IMR-90 (cell line): Measurements from ENCODE around the gene ELMO1. TPM values are rescaled to one million over a fixed set of nuclear protein-coding genes. Genes with fewer than 3 reads are reported as not detected.

Source experiments
- ATAC-seq: fragments of 200-7000 bp; cut with Tn5 transposase; 2 replicates; pipeline ENCODE4 v1.9.1; 2020; ENCODE audit warnings: low read depth, mild to moderate bottlenecking, moderate library complexity
- BruUV-seq: library from RNA; stranded (reverse); fragments of 400-500 nt; replicated peaks from 2 replicates; lab custom pipeline; 2021; lab: Mats Ljungman, UMichigan
- CTCF ChIA-PET: fragments of 300-600 bp; formaldehyde crosslinking; extraction: SDS; loops from one replicate; lab custom pipeline; 2021; ENCODE audit warnings: antibody characterized with exemption; lab: Yijun Ruan, JAX
- POLR2A ChIA-PET: fragments of 300-600 bp; sonication (Branson Sonifier 250); formaldehyde crosslinking; loops from one replicate; lab custom pipeline; 2022; ENCODE audit warnings: antibody characterized with exemption; ENCODE audit not compliant: unreplicated experiment; lab: Charles Lee
- DNase-seq: peaks from one replicate; pipeline ENCODE4 v3.0.0; 2013
- H2AFZ ChIP-seq: replicated peaks from 2 replicates; pipeline ENCODE3; 2013; ENCODE audit warnings: low read length, mild to moderate bottlenecking; ENCODE audit not compliant: poor library complexity
- H2AK5ac ChIP-seq: 2 replicates; pipeline ENCODE4 v1.6.1; 2013; ENCODE audit warnings: low read depth, low read length, inconsistent platforms
- H2AK9ac ChIP-seq: replicated peaks from 2 replicates; pipeline ENCODE3; 2013; ENCODE audit warnings: mild to moderate bottlenecking, low read depth, low read length, moderate library complexity; ENCODE audit not compliant: poor library complexity
- H2BK120ac ChIP-seq: 2 replicates; pipeline ENCODE4 v1.6.1; 2013; ENCODE audit warnings: low read depth, low read length, inconsistent platforms
- H2BK15ac ChIP-seq: 3 replicates; pipeline ENCODE4 v1.6.1; 2013; ENCODE audit warnings: low read depth, low read length, inconsistent platforms
- H2BK20ac ChIP-seq: 2 replicates; pipeline ENCODE4 v1.6.1; 2013; ENCODE audit warnings: low read depth, mild to moderate bottlenecking, inconsistent platforms, low read length, moderate library complexity
- H2BK5ac ChIP-seq: 2 replicates; pipeline ENCODE4 v1.6.1; 2013; ENCODE audit warnings: mild to moderate bottlenecking, low read depth, low read length, inconsistent platforms; ENCODE audit not compliant: poor library complexity, severe bottlenecking
- H3K14ac ChIP-seq: replicated peaks from 2 replicates; pipeline ENCODE4 v1.6.1; 2013; ENCODE audit warnings: low read depth, low read length, inconsistent platforms
- H3K18ac ChIP-seq: 2 replicates; pipeline ENCODE4 v1.6.1; 2013; ENCODE audit warnings: low read depth, low read length, control low read depth
- H3K23ac ChIP-seq: 2 replicates; pipeline ENCODE4 v1.6.1; 2013; ENCODE audit warnings: low read depth, low read length, inconsistent platforms
- H3K27ac ChIP-seq: 2 replicates; pipeline ENCODE4 v1.5.1; 2013; ENCODE audit warnings: mild to moderate bottlenecking, control low read depth, low read length; ENCODE audit not compliant: insufficient read depth
- H3K27me3 ChIP-seq: 2 replicates; pipeline ENCODE4 v1.6.1; 2013; ENCODE audit warnings: low read length; ENCODE audit not compliant: control insufficient read depth, insufficient read depth
- H3K36me3 ChIP-seq: 2 replicates; pipeline ENCODE4 v1.6.1; 2013; ENCODE audit warnings: low read length, mixed read lengths; ENCODE audit not compliant: control insufficient read depth, insufficient read depth
- H3K4ac ChIP-seq: 2 replicates; pipeline ENCODE4 v1.6.1; 2013; ENCODE audit warnings: low read depth, low read length, inconsistent platforms
- H3K4me1 ChIP-seq: 2 replicates; pipeline ENCODE4 v1.6.1; 2013; ENCODE audit warnings: low read length, mixed read lengths; ENCODE audit not compliant: control insufficient read depth, insufficient read depth
- H3K4me2 ChIP-seq: 2 replicates; pipeline ENCODE4 v1.6.1; 2013; ENCODE audit warnings: low read depth, mild to moderate bottlenecking, control low read depth, low read length, moderate library complexity
- H3K4me3 ChIP-seq: 2 replicates; pipeline ENCODE4 v1.5.1; 2013; ENCODE audit warnings: low read depth, mild to moderate bottlenecking, control low read depth, low read length, moderate library complexity; ENCODE audit not compliant: insufficient read depth
- H3K56ac ChIP-seq: 2 replicates; pipeline ENCODE4 v1.6.1; 2013; ENCODE audit warnings: low read length, inconsistent platforms; ENCODE audit not compliant: insufficient read depth; ENCODE audit errors: extremely low read depth
- H3K79me1 ChIP-seq, 2 experiments: 2 replicates each; pipeline ENCODE4 v1.6.1; 2013; ENCODE audit warnings: low read length in 2 of 2, inconsistent platforms in 1 of 2, low read depth in 1 of 2
- H3K9ac ChIP-seq: 2 replicates; pipeline ENCODE4 v1.6.1; 2013; ENCODE audit warnings: low read depth, low read length, control low read depth
- H3K9me1 ChIP-seq: 2 replicates; pipeline ENCODE4 v1.6.1; 2013; ENCODE audit warnings: low read length, inconsistent platforms; ENCODE audit not compliant: insufficient read depth
- H3K9me3 ChIP-seq: 2 replicates; pipeline ENCODE4 v1.6.1; 2013; ENCODE audit warnings: low read length; ENCODE audit not compliant: control insufficient read depth, insufficient read depth
- H4K20me1 ChIP-seq: 2 replicates; pipeline ENCODE4 v1.6.1; 2013; ENCODE audit warnings: low read length, inconsistent platforms; ENCODE audit not compliant: insufficient read depth
- H4K5ac ChIP-seq: 2 replicates; pipeline ENCODE4 v1.6.1; 2013; ENCODE audit warnings: mild to moderate bottlenecking, low read depth, low read length, control low read depth
- H4K8ac ChIP-seq, 2 experiments: 2 replicates each; pipeline ENCODE4 v1.6.1; 2013; ENCODE audit warnings: low read depth in 2 of 2, low read length in 2 of 2, control low read depth in 1 of 2, inconsistent platforms in 1 of 2
- H4K91ac ChIP-seq: 2 replicates; pipeline ENCODE4 v1.6.1; 2013; ENCODE audit warnings: low read depth, low read length, inconsistent platforms; ENCODE audit not compliant: insufficient read depth
- CHD1 ChIP-seq: IDR thresholded peaks from 2 replicates; pipeline ENCODE4 v1.6.1; 2012; ENCODE audit warnings: low read depth, low read length, improper control_type of control experiment
- FOS ChIP-seq: fragments of 150-350 bp; IDR thresholded peaks from 2 replicates; pipeline ENCODE4 v1.6.1; 2016; ENCODE audit warnings: low read depth, low read length
- NFE2L2 ChIP-seq: fragments of 150-350 bp; IDR thresholded peaks from 2 replicates; pipeline ENCODE4 v1.6.1; 2016; ENCODE audit warnings: low read depth, mild to moderate bottlenecking, low read length
- POLR2A ChIP-seq: IDR thresholded peaks from 2 replicates; pipeline ENCODE4 v1.6.1; 2012; ENCODE audit warnings: mild to moderate bottlenecking, low read depth, low read length
- RCOR1 ChIP-seq: IDR thresholded peaks from 2 replicates; pipeline ENCODE4 v1.6.1; 2012; ENCODE audit warnings: mild to moderate bottlenecking, low read length, improper control_type of control experiment; ENCODE audit not compliant: insufficient replicate concordance
- RFX5 ChIP-seq: IDR thresholded peaks from 2 replicates; pipeline ENCODE4 v1.8.0; 2012; ENCODE audit warnings: low read depth, mild to moderate bottlenecking, low read length, moderate library complexity
- WGBS, 2 experiments: methylation state at CpG; one replicate each; pipeline versions ENCODE4 v1.1.5 to v1.1.7; 2013; ENCODE audit warnings: missing lambda C conversion rate in 2 of 2; ENCODE audit not compliant: insufficient read length in 1 of 2; ENCODE audit errors: extremely low coverage in 2 of 2; 5-methylcytosine and 5-hydroxymethylcytosine counted together
- dilution Hi-C: fragments of 300-500 bp; cut with HindIII; formaldehyde crosslinking; loops from one replicate; pipeline ENCODE4 v1.14.3; 2018; ENCODE audit warnings: low sequenced_read_pairs; ENCODE audit not compliant: unreplicated experiment
- in situ Hi-C: fragments of 300-500 bp; cut with MboI; formaldehyde crosslinking; loops from 3 replicates; pipeline ENCODE4 v1.14.3; 2019; ENCODE audit warnings: low sequenced_read_pairs, inconsistent platforms, mixed read lengths
- intact Hi-C: fragments of 100-400 bp; cut with micrococcal nuclease; formaldehyde crosslinking; loops from 2 replicates; pipeline ENCODE4 v1.10.0; 2022
- polyA plus RNA-seq, 3 experiments: library from polyadenylated mRNA; depleted of rRNA; stranded (reverse); fragments of >200 nt; gene quantifications; 2 replicates each; pipeline ENCODE4 v1.2.3, GENCODE V29; 2012; ENCODE audit warnings: low replicate concordance in 1 of 3
- total RNA-seq: library from RNA; depleted of rRNA; stranded (reverse); fragments of >200 nt; gene quantifications from 2 replicates; pipeline ENCODE4 v1.2.3, GENCODE V29; 2012
- TF ChIP-seq, protein P1 (sequence below): fragments of 150-350 bp; IDR thresholded peaks from 2 replicates; pipeline ENCODE4 v1.6.1; 2017; ENCODE audit warnings: mild to moderate bottlenecking, antibody characterized with exemption, low read length, low read depth
- TF ChIP-seq, protein P2 (sequence below): conservative IDR thresholded peaks from 2 replicates; pipeline ENCODE4 v1.5.1; 2012; ENCODE audit warnings: mild to moderate bottlenecking, low read depth, low read length, improper control_type of control experiment

Gene ELMO1
- total and polyA plus RNA-seq, 2 of the 4 experiments (the other 2 are of a cell fraction): 0.03 TPM; not detected in 1

DNA sequence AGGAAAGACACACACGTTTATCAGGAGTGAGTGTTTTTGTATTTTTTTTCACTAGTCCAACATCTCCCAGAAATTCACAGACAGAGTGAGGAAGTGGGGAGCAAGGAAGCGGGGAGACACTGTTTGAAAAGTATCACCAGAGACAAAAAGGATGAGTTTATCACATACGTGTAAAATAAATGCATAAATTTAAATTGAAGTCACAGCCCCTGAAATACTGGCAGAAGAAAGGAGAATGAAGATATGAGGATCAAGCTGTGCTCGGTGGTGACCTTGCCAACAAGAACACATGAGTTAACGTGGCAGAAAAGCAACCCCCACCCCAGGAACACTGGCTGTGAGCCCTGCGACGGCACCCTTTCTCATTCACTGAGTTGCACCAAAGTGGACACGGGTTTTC is 407.2 kb downstream of the ELMO1 start:
- dilution Hi-C loops: no loop called here

More for the DNA sequence above, 407.2 kb downstream of the ELMO1 start:
- peaks cover 4% of the 10 kb centered on the region; the same call in 1 of the 2 replicates for H3K9me3 ChIP-seq
- no peak overlapping the region for H2BK15ac ChIP-seq
- no peaks in the 10 kb centered on the region for H4K20me1 ChIP-seq
- ATAC-seq (no peak), DNase-seq (no peak)
- H3K4ac ChIP-seq: no peak overlapping the region
- H4K8ac ChIP-seq: no peak overlapping the region
- no peak overlapping the region for H3K18ac ChIP-seq
- H3K56ac ChIP-seq: no peak overlapping the region
- no peaks in the 10 kb centered on the region; the same call in 1 of the 2 replicates for H3K9me1 ChIP-seq
- ChIA-PET CTCF (no interaction called here), POLR2A (no interaction called here)
- no peak overlapping the region for H4K5ac ChIP-seq
- H3K9ac ChIP-seq: no peak overlapping the region
- H3K27ac ChIP-seq: no peak overlapping the region
- H3K27me3 ChIP-seq: no peaks in the 10 kb centered on the region; the same call in 1 of the 2 replicates
- H3K23ac ChIP-seq: no peak overlapping the region
- H2AFZ ChIP-seq: no peak overlapping the region
- no peaks in the 10 kb centered on the region for H3K4me1 ChIP-seq
- no peak overlapping the region for H3K4me3 ChIP-seq
- in situ Hi-C loops: no loop called here
- no peak overlapping the region for H3K14ac ChIP-seq
- WGBS, 2 experiments: no CpG with 5 or more reads among the region's 8 CpGs
- no peaks in the 10 kb centered on the region for H3K79me1 ChIP-seq
- H3K36me3 ChIP-seq: no peaks in the 10 kb centered on the region
- no peak overlapping the region for H2AK9ac ChIP-seq
- H2AK5ac ChIP-seq: 0 out of 2 replicates have a peak overlapping the region, but pooled peaks have one; percentile 7
- intact Hi-C loops: no loop called here
- H2BK20ac ChIP-seq: 0 out of 2 replicates have a peak overlapping the region, but pooled peaks have one; percentile 44
- H3K4me2 ChIP-seq: no peak overlapping the region
- TF ChIP-seq POLR2A (no peak), NFE2L2 (no peak), CHD1 (no peak), RCOR1 (no peak), RFX5 (no peak), FOS (no peak)
- TF ChIP-seq, protein P1, sequence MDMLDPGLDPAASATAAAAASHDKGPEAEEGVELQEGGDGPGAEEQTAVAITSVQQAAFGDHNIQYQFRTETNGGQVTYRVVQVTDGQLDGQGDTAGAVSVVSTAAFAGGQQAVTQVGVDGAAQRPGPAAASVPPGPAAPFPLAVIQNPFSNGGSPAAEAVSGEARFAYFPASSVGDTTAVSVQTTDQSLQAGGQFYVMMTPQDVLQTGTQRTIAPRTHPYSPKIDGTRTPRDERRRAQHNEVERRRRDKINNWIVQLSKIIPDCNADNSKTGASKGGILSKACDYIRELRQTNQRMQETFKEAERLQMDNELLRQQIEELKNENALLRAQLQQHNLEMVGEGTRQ: no peak
- TF ChIP-seq, protein P2, sequence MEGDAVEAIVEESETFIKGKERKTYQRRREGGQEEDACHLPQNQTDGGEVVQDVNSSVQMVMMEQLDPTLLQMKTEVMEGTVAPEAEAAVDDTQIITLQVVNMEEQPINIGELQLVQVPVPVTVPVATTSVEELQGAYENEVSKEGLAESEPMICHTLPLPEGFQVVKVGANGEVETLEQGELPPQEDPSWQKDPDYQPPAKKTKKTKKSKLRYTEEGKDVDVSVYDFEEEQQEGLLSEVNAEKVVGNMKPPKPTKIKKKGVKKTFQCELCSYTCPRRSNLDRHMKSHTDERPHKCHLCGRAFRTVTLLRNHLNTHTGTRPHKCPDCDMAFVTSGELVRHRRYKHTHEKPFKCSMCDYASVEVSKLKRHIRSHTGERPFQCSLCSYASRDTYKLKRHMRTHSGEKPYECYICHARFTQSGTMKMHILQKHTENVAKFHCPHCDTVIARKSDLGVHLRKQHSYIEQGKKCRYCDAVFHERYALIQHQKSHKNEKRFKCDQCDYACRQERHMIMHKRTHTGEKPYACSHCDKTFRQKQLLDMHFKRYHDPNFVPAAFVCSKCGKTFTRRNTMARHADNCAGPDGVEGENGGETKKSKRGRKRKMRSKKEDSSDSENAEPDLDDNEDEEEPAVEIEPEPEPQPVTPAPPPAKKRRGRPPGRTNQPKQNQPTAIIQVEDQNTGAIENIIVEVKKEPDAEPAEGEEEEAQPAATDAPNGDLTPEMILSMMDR: no peak
- H2BK120ac ChIP-seq: no peak overlapping the region
- no peak overlapping the region for H4K91ac ChIP-seq
- no TSS peak for BruUV-seq
- H2BK5ac ChIP-seq: no peak overlapping the region
